ENCODE measurements around the gene DISP2.

Gene DISP2

DNA sequence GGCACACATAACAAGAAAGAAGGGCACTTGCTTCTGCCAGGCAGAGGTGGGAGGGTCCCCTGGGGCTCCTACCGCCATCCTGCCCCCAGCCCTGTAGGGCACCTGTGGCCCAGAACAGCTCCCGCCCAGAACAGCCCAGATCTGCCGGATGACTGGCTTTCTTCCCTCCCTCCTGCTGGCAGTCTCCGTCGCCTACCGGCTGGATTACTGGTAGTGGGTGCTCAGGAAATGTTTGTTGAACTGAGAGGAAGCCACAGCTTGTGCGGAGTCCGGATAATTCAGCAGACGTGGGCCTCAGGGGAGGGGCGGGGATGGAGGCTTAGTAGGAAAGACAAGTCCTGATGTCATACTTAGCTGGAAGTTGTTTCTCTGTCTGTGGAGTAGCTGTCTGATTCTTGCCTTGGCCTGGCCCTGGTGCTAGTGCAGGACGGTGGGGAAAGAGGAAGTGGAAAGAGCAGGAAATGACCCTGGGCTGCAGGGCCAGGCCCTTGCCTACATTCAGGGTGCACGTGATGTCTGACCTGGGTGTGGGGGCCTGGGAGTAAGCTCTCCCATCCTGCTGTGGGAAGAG lies 24.0 kb upstream of the DISP2 start:
- no peaks in the 10 kb centered on the region; the same call in 1 of the 2 replicates for H3K36me3 ChIP-seq (ENCODE audit: insufficient read depth, low read length)

GRCh38 chr15:40334541-40334940 lies 23.5 kb upstream of the DISP2 start:
- Histone ChIP-seq H3K9ac (ENCODE audit: low read depth, low read length) (no peak overlapping the region), H3K4me1 (ENCODE audit: insufficient read depth, low read length) (peaks cover 6% of the 10 kb centered on the region; the same call in 1 of the 2 replicates), H3K9me3 (ENCODE audit: control insufficient read depth, insufficient read depth, low read length) (no peaks in the 10 kb centered on the region), H3K36me3 (ENCODE audit: insufficient read depth, low read length) (no peaks in the 10 kb centered on the region; the same call in 1 of the 2 replicates)

More for the DNA sequence above, 24.0 kb upstream of the DISP2 start:
- H3K4me1 ChIP-seq (ENCODE audit: insufficient read depth, low read length): peaks cover 5% of the 10 kb centered on the region; the same call in 1 of the 2 replicates
- no peaks in the 10 kb centered on the region for H3K9me3 ChIP-seq (ENCODE audit: control insufficient read depth, insufficient read depth, low read length)
- H3K9ac ChIP-seq (ENCODE audit: low read depth, low read length): no peak overlapping the region

- Histone ChIP-seq H3K4me1 (ENCODE audit: insufficient read depth, low read length) (peaks cover 13% of the 10 kb centered on the region; the same call in 1 of the 2 replicates), H3K9me3 (ENCODE audit: control insufficient read depth, insufficient read depth, low read length) (no peaks in the 10 kb centered on the region), H3K9ac (ENCODE audit: low read depth, low read length) (no peak overlapping the region), H3K36me3 (ENCODE audit: insufficient read depth, low read length) (no peaks in the 10 kb centered on the region; the same call in 1 of the 2 replicates)
Observed at GRCh38 chr15:40334941-40335795, 22.9 kb upstream of the DISP2 start.

DNA sequence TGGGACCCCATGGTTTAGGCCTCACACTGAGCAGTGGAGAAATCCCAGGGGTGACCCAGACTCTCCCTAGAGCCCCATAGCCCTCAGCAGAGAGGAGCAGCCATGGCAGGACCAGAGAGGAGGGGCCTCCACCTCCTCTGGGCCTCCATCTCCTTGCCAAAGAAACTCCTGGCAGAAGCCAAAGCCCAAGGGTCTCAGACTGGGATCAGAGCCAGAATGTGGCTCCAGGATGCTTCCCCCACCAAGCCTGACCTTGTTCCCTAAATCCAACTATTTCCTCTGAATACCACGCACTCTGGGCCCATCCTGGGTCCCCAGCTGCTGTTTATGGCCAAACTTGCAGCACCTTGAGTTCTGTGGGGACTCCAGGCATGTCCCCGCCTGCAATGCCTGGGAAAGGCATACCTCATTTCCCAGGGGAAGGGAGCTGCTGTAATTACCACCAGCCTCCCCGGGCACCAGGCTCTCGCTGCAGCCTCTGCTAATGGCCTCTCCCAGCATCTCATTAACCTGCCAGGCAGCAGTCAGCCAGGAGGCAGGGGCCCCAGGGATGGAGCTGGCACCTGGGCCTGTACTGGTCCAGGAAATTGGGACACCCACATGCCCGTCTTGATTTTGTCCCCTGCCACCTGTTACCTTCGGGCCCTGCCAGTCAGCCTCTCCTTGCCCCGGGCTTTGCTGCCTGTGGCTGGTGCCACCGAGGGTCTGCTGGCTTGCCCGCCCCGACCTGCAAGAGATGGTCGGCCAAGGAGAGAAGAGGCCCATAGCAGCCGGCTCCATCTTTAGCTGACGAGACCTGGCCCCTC lies 21.9 kb upstream of the DISP2 start:
- Histone ChIP-seq H3K36me3 (ENCODE audit: insufficient read depth, low read length) (no peaks in the 10 kb centered on the region; the same call in 1 of the 2 replicates), H3K4me1 (ENCODE audit: insufficient read depth, low read length) (peaks cover 18% of the 10 kb centered on the region; the same call in 1 of the 2 replicates), H3K9me3 (ENCODE audit: control insufficient read depth, insufficient read depth, low read length) (no peaks in the 10 kb centered on the region), H3K9ac (ENCODE audit: low read depth, low read length) (no peak overlapping the region)

GRCh38 chr15:40336744-40337122 lies 21.3 kb upstream of the DISP2 start:
- H3K9me3 ChIP-seq (ENCODE audit: control insufficient read depth, insufficient read depth, low read length): no peaks in the 10 kb centered on the region
- H3K4me1 ChIP-seq (ENCODE audit: insufficient read depth, low read length): peaks cover 18% of the 10 kb centered on the region; the same call in 1 of the 2 replicates
- H3K9ac ChIP-seq (ENCODE audit: low read depth, low read length): no peak overlapping the region
- no peaks in the 10 kb centered on the region for H3K36me3 ChIP-seq (ENCODE audit: insufficient read depth, low read length)

GRCh38 chr15:40337597-40337996 lies 20.4 kb upstream of the DISP2 start:
- Histone ChIP-seq H3K9ac (ENCODE audit: low read depth, low read length) (no peak overlapping the region), H3K36me3 (ENCODE audit: insufficient read depth, low read length) (no peaks in the 10 kb centered on the region), H3K4me1 (ENCODE audit: insufficient read depth, low read length) (peaks cover 18% of the 10 kb centered on the region; the same call in 1 of the 2 replicates)

DNA sequence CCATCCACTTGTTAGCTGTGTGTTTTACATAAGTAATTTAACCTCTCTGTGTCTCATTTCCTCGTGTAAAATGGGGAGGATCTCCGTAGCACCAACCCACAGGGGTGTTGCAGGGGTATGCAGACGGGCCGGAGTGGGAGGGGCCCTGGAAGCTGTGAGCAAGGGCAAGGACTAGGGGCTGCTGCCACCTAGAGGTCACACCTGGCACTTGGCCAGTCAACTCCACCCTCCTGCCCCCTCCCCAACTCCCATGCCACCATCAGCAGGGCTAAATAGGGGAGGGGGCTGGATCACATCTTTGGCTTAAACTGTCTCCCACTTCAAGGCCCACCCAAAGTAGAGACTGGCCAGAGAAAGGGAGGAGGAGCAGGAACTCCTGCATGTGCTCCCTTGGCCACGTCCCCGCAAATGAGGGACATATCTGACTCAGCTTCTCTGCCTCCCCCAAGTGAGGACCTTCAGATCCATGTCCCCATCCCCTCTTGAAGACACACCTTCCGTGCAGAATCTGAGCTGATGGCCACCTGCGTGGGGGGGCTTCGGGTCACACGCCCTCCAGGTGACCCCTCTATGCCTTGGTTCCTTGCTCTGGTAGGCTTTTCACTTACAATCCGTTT lies 19.9 kb upstream of the DISP2 start:
- Histone ChIP-seq H3K4me1 (ENCODE audit: insufficient read depth, low read length) (peaks cover 22% of the 10 kb centered on the region; the same call in 1 of the 2 replicates), H3K9ac (ENCODE audit: low read depth, low read length) (no peak overlapping the region)

More at GRCh38 chr15:40337597-40337996, 20.4 kb upstream of the DISP2 start:
- H3K9me3 ChIP-seq (ENCODE audit: control insufficient read depth, insufficient read depth, low read length): no peaks in the 10 kb centered on the region

GRCh38 chr15:40338921-40339620 lies 18.9 kb upstream of the DISP2 start:
- Histone ChIP-seq H3K36me3 (ENCODE audit: insufficient read depth, low read length) (no peaks in the 10 kb centered on the region), H3K4me1 (ENCODE audit: insufficient read depth, low read length) (peaks cover 26% of the 10 kb centered on the region; the same call in 1 of the 2 replicates), H3K9ac (ENCODE audit: low read depth, low read length) (no peak overlapping the region), H3K9me3 (ENCODE audit: control insufficient read depth, insufficient read depth, low read length) (no peaks in the 10 kb centered on the region)

More for the DNA sequence above, 19.9 kb upstream of the DISP2 start:
- H3K36me3 ChIP-seq (ENCODE audit: insufficient read depth, low read length): no peaks in the 10 kb centered on the region
- H3K9me3 ChIP-seq (ENCODE audit: control insufficient read depth, insufficient read depth, low read length): no peaks in the 10 kb centered on the region

- Histone ChIP-seq H3K4me1 (ENCODE audit: insufficient read depth, low read length) (peaks cover 26% of the 10 kb centered on the region; the same call in 1 of the 2 replicates), H3K36me3 (ENCODE audit: insufficient read depth, low read length) (no peaks in the 10 kb centered on the region), H3K9ac (ENCODE audit: low read depth, low read length) (no peak overlapping the region), H3K9me3 (ENCODE audit: control insufficient read depth, insufficient read depth, low read length) (no peaks in the 10 kb centered on the region)
Observed at GRCh38 chr15:40339621-40339945, 18.4 kb upstream of the DISP2 start.

GRCh38 chr15:40340038-40340739 lies 17.8 kb upstream of the DISP2 start:
- H3K36me3 ChIP-seq (ENCODE audit: insufficient read depth, low read length): no peaks in the 10 kb centered on the region
- no peak overlapping the region for H3K9ac ChIP-seq (ENCODE audit: low read depth, low read length)
- H3K4me1 ChIP-seq (ENCODE audit: insufficient read depth, low read length): peaks cover 26% of the 10 kb centered on the region; the same call in 1 of the 2 replicates

GRCh38 chr15:40340740-40341400 lies 17.1 kb upstream of the DISP2 start, which contains the start of gene CCDC9B:
CCDC9B (minus strand) TSS chr15:40340939; CDS start chr15:40340819, 120 bp downstream.
- Histone ChIP-seq H3K4me1 (ENCODE audit: insufficient read depth, low read length) (peaks cover 26% of the 10 kb centered on the region; the same call in 1 of the 2 replicates), H3K9ac (ENCODE audit: low read depth, low read length) (no peak within 1 kb of the TSS), H3K9me3 (ENCODE audit: control insufficient read depth, insufficient read depth, low read length) (no peaks in the 10 kb centered on the region), H3K36me3 (ENCODE audit: insufficient read depth, low read length) (no peaks in the 10 kb centered on the region)

More at GRCh38 chr15:40340038-40340739, 17.8 kb upstream of the DISP2 start:
- H3K9me3 ChIP-seq (ENCODE audit: control insufficient read depth, insufficient read depth, low read length): no peaks in the 10 kb centered on the region

- H3K4me1 ChIP-seq (ENCODE audit: insufficient read depth, low read length): peaks cover 23% of the 10 kb centered on the region; the same call in 1 of the 2 replicates
- no peak overlapping the region for H3K9ac ChIP-seq (ENCODE audit: low read depth, low read length)
Observed at GRCh38 chr15:40342416-40343320, 15.4 kb upstream of the DISP2 start.

More at GRCh38 chr15:40342416-40343320, 15.4 kb upstream of the DISP2 start:
- Histone ChIP-seq H3K9me3 (ENCODE audit: control insufficient read depth, insufficient read depth, low read length) (no peaks in the 10 kb centered on the region), H3K36me3 (ENCODE audit: insufficient read depth, low read length) (no peaks in the 10 kb centered on the region)

Data from ES-I3 (cell line).